Activated T-cell treated with anti-CD3 and anti-CD28 coated beads for 24 hours (primary cell): ENCODE measurements around the gene GFOD1.
A peak's percentile ranks its signal among the peaks of the same experiment; 100 is the strongest.
"Not testable (repeated sequence)": the region's sequence is repeated elsewhere in the genome, so short reads cannot be mapped to it uniquely, and the experiment has no call there.

Source experiments
- DNase-seq: peaks from one replicate; pipeline ENCODE4 v3.0.0-alpha.2; 2020; ENCODE audit warnings: low read depth

GFOD1 gene

DNA sequence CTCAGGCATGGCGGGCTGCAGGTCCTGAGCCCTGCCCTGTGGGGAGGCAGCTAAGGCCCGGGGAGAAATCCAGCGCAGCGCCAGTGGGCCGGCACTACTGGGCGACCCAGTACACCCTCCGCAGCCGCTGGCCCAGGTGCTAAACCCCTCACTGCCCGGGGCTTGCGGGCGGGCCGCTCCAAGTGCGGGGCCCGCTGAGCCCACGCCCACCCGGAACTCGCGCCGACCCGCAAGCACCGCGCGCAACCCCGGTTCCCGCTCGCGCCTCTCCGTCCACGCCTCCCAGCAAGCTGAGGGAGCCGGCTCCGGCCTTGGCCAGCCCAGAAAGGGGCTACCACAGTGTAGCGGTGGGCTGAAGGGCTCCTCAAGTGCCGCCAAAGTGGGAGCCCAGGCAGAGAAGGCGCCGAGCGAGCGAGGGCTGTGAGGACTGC is 23.8 kb upstream of the GFOD1 start:
- DNase-seq: not testable (repeated sequence)

DNA sequence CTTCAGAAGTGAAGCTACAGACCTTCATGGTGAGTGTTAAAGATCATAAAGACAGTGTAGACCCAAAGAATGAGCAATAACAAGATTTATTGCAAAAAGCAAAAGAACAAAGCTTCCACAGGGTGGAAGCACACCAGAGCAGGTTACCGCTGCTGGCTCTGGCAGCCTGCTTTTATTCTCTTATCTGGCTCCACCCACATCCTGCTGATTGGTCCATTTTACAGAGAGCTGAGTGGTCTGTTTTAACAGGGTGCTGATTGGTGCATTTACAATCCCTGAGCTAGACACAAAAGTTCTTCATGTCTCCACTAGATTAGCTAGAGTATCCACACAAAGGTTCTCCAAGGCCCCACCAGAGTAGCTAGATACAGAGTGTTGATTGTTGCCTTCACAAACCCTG is 23.0 kb upstream of the GFOD1 start:
- DNase-seq: not testable (repeated sequence)

DNA sequence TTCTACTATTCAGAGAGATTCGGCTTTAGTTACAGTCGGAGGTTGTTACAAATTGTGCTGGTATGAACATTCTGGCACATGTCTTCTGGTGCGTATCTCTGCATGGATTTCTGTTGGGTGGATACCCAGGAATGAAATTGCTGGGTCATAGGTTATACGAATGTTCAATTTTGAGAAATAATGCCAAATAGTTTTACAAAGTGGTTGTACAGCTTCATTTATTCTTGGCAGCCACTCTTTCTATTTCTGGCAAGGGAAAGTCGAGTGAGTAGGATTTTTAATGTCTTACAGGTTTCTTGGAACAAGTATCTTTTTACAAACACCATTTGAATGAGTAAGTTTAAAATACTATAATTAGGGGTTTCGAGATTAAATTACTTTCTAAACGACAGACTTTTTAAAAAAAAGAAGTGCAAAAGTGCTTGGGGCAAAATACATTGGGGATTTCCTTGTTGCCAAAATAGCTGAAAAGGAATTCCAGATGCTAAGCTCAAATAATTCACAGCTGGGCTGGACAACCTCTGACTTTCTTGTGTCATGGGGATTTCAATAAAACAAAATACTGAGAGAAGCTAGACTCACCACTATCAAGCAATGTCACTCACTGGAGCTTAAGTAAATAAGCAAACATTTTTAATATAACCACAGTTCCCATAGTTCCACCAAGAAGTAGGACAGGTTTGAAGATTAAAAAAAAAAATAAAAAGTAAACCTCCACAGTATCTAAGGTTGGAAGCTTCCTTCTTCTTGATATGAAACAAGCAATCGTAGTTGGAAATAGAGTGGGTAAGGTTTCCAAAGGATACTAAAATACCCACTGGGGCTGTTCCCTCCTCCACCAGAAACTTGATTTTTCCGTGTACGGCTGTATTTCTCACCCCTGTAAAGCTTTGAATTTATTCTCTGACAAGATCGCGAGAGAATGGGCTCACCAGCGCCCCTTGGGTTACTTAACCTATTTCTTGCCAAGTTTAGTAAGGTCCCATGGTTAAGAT is 21.6 kb upstream of the GFOD1 start:
- DNase-seq: no peak

DNA sequence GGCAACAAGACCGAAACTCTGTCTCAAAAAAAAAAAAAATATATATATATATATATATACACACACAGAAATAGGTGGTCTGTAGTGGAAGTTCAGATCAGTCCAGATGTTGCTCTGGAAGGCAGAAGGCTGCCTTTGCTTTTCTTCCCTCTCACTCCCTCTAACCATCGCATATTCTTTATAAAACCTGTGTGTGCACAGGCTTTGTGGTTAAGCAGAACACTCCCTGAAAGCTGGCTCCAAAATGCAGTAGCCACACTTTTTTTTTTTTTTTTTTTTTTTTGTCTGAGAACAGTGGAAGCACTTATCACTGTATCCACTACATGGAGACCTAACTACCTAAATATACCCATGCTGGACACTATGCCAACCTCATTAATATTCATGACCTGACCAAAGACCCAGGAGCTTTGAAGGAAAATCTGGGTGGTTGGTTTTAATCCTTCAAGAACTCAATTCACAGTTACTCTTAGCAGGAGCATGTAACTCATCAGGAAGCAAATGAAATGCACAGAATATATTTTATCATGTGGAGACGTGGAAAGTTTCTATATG is 20.0 kb upstream of the GFOD1 start:
- no peak for DNase-seq

DNA sequence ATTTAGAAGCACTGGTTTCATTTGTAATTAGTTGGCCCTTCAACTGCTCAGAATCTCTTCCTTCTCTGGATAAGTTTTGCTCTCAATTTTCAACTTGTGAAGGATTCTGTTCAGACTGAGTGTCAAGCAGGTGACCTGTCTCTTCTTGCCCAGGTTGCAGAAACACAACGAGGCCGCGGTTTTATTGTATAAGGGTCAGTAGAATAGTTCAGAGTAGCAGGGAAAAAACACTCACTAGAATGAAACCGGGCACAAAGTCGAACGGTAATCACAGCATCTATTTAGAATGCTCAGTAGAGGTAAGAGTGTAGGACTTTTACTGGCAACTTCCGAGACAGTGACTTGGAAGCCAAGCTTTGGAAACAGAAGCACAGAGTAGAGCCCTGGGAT is 17.9 kb upstream of the GFOD1 start:
- no peak for DNase-seq

DNA sequence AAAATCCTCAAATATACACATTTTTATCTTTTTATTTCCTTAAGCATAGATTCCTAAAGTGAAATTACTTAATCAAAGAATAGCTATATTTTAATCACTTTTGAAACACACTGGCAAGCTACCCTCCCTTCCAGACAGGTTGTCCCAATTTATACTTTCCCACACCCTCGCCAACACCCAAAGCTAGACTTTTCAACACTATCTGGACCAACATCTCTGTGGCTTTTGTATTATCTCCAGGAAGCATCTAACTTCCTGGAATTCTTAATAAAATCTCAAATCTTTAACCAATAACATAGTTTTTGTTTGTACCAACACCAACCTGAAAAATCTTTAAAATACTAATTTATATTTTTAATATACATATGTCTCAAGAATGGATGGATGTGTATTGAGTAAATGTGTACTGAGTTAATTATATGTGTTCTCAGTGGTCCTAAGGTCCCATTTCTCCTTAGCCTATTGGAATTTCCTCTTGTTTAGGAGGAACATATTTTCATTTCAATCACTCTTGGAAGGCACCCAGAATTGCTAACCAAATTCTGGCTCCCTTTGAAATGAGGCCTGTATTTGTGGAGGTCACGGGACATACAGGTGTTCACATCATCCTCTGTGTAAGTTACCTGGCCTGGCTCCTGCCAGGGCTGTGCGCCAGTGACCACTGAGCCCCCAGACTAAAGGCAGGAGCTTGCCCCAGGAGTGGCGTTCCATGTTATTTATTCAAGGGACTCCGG is 17.4 kb upstream of the GFOD1 start:
- DNase-seq: no peak

DNA sequence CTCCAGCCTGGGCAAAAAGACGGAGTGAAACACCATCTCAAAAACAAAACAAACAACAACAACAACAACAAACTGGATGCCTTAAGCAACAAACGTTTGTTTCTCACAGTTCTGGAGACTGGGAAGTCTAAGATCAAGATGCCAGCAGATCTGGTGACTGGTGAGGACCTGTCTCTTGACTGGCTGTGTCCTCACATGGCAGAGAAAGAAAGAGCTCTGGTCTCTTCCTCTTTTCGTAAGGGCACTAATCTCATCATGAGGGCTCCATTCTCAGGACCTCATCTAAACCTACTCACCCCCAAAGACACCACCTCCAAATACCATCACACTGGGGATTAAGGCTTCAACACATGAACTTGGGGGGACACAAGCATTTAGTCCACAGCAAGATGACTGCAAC is 13.5 kb upstream of the GFOD1 start:
- DNase-seq: no peak

DNA sequence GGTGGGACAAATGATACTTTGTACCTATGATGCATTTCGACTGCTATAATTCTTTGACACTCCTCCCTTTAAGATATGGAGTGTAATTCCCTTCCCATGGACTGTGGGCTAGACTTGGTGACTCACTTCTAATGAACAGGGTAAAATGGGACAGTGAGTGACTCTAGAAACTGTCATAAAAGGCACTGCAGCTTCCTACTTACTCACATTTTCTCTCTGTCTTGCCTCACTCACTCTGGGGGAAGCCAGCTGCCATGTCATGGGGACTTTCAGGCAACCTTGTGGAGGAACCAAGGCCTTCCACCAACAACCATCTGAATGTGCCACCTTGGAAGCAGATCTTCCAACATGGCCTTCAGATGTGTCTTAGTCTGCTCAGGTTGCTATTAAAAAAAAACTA is 12.9 kb upstream of the GFOD1 start:
- DNase-seq: no peak

DNA sequence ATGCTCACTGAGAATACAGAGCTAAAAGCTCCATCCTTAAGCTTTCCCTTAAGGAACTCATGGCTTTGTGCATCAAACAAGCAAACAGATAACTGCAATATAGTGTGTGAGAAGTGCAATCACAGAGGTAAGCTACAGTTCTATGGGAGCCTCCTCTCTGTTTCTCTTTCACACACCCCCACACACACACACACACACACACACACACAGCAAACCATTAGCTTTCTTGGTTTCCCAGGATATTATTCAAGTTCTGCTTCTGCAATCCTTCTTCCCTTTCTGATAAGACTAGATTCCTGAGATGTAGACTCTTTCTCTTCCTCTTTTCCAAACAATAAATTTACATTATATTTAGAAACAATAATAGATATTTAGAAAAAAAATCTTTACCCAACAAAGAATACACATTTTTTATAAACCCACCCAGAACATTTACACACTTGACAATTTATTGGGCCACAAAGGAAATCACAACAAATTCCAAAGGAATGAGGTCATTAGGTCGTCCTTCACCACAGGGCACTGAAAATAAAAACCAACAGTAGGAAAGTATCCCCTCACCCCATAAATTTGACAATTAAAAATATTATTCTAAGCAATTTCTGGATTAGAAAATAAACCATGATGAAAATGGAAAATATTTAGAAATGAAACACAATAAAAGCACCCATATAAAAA is 9.3 kb upstream of the GFOD1 start:
- DNase-seq: no peak

DNA sequence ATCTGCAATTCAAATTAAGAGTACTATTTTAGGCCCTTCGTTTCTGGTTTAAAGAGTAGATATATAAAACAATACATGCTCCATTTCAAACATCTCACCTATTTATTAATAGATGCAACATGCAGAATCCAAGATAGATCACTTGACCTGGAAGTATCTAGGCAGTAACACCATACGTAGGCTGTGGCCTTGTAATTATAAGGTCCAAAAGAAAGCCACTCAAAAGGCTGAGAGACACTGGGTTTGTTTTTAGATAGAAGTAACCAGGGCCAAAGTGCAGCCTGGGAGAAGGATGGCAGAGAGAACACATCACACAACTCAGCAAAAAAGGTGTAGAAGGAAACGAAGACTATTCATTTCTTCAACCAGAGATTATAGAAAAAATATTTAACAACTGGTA is 8.4 kb upstream of the GFOD1 start:
- no peak for DNase-seq

DNA sequence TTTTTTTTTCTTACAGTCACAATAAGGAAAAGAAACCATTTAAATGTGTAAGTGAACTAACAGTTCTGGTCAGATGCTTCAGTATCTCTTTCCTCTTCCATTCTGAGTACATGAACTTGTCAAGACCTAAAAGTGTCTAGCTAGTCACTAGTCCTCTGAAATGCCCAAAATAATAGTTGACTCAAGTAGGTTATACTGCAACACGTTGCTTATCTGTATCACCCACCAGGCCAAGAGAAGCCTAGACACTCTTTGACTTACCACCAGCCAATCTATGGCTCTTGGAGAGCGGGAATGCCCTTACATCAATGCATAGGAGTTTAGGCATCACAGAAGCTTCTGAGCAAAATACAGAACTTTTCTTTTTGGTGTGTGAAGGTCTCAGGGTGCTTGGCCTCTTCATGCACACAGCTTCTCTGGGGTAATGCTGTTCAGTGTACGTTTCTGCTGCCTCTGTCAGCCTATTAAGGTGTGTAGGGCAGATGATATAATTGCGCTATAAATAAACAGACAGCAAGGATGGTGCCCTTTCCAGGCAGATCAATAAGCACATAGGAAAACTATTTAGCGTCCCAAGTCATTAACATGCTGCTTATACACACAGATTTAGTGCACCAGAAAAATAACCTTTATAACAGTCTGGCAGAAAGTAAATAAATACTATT is 7.8 kb upstream of the GFOD1 start:
- DNase-seq: no peak

DNA sequence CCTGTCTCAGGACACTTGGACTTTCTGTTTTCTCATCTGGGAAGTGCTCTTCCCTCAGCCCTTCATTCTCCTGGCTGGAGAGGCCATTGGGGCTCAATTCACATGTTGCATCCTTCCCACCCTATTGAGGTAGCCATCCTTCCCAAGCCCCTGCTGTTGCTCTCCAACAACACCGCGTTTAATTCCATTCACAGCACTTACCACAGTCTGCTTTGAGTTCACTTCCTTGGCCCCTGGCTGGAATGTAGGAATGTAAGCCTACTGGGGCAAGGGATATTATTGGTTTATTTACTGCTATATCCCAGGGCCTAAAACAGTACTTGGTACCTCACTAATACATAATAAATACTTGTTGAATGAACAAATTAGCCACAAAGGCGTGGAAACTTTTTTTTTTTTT is 6.7 kb upstream of the GFOD1 start:
- no peak for DNase-seq

DNA sequence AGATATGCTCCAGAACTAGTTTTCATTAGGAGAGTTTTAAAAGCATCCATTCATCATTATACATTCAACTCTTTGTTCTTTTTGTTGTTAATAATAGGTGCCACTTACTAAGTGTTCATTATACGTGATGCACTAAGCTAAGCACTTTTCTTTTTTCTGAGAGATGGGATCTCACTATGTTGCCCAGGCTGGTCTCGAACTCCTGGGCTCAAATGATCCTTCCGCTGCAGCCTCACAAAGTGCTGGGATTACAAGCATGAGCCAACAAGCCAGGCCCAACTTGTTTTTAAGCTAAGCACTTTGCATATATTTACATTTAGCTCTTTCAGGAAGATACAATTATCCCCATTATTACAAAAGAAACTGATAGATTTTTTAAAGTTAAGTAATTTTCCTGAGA is 5.7 kb upstream of the GFOD1 start:
- DNase-seq: no peak

DNA sequence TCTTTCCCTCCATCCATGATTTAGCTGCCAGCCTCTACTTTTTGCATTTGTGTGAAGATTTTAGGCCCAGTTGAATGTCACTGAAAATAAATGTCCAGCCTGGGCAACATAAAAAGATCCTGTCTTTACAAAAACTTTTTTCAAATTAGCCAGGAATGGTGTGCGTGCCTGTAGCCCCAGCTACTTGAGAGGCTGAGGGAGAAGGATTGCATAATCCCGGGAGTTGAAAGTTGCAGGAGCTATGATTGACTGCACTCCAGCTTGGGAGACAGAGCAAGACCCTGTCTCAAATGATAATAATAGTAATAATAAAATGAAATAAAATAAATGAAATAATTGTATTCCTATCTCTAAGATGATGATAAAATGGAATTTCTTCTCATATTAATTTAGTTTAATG is 5.0 kb upstream of the GFOD1 start:
- no peak for DNase-seq

DNA sequence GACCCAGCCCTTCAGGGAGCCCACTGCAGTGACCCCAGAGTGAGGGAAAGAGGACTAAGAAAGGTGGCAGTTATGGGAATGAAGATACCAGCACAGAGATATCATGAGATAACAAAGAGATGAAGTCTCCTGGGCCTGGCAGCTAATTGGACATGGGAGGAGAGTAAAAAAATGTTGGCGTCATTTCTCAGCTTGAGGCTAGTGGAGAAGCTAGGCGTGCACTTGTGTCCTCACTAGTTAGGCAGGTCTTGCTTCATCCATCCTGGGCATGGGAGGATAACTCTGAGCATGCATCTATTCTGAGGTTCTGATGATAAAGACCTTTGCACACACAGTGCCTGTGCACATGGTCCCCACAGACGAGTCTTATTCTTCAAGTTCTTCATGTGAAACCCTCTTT is 4.1 kb upstream of the GFOD1 start:
- no peak for DNase-seq

DNA sequence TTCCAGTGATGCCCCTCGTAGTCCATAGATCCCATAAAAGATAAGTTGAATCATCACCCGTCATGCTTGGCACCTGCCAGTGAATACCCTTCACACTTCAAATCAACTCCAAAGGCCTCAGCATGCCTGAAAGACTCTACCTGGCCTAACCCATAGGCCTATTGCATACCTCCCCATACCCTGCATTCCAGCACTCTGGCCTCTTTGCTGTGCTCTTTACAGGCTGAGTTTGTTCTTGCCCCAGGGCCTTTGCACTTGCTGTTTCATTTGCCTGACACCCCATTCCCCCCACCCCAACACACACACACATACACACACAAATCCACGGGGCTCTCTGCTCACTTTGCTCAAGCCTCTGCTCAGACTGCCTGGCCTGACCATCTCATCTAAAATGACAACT is 3.0 kb upstream of the GFOD1 start:
- DNase-seq: no peak

DNA sequence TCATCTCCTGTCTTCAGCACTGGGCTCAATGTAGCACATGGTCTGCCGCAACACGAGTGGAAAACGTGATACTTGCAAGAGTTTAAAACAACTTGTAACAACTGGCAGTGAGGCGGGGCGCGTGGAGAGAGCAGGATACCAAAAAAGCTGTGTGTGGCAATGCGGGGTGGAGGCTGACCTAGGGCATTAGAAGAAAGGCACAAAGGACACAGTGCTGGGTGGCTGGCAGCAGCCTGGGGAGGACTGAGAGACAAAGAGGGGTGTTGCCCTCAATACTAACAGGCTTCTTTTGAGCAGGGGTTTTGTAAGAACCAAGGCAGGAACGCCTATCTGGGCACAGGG is 1.5 kb upstream of the GFOD1 start:
- no peak for DNase-seq

DNA sequence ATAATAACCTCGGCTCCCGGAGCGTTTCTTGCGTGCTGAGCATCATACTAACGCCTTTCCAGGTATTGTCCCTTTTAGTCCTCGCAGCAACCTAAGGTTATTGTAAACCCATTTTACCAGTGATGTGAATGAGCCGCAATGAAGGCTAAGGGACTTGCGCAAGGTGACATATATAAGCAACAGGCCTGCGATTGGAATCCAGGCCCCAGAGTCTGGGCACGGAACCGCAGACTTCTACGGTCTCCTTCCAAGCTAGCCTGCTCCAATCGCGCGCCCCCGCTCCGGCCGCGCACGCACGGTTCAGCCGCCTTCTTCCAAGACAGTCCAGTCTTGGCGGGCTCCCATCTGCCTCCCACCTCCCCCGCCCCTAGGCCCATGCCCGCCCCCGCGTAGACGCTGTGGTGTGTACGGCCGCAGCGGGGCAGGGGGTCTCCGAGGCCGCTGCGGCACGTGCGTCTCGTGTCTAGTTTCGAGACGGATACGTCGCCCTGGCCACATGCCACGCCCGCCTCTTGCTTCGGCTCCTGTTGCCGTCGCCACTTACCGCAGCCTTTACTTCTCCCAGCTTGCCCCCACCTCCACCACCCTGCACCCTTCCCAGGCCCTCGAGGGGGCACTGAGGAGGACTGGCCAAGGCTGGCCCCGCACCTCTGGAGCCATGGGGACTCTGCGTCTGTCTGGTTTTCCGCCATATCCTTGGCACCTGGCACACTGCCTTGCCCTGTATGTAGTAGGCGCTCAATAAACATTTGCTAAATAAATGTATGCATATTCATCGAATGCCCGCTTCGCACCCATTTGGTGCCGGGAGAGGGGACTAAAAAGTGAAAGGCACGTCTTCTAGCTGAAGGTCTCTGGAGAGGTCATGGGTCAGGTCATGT is 855 bp upstream of the GFOD1 start:
- DNase-seq: no peak

DNA sequence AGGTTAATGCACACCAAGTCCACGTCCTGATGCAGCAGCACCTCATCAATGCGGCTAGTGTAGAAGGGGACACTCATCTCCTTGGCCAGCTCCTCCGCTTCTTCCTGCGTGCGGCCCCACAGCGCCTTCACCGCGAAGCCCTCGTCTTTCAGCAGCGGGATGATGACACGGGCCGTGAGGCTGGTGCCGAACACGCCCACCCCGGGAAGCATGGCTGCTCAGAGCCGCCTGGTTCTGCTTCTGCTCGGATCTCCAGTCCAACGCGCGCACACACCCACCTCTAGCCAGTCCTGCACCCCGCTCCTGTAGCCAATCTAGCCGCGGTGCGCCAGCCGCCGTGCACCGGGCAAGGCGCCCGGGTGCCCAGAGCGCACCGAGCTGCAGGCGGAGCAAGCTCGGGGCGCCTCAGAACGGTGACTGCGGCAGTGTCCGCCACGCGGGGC is 700 bp downstream of the GFOD1 start:
- DNase-seq: peak; percentile 61

DNA sequence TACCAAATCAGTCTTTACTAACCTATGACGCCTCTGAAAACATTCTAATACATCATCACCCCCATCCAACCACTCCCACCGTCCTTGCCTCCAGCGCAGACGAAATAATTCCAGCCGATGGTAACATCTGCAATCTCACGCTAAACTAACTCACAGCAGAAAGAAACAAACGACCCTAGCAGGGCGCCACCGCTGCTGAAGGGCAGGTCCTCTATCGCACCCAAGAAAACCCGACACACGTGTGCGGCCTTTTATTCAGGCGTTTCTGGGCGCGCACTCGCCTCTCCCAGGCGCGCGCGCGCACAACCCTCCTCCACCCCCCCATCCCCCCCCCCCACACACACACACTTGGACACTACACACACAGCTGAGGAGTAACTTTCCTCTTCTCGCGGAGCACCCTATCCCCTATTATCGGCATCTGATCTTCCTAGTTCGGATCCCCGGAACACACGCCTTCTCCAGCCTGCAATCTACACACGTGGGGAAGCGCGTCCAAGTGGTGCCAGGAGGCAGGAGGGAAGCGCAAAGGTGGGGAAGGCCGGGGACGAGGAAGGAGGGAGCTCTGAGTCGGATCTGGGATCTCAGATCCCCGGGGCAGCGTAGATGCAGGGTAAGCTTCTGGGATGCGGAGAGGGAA is 1.4 kb downstream of the GFOD1 start:
- DNase-seq: no peak
